Kidney epithelial cell (primary cell): ENCODE data around the gene MRPS27. TPM values are rescaled to one million over a fixed set of nuclear protein-coding genes. Genes with fewer than 3 reads are reported as not detected.
A peak's percentile ranks its signal among the peaks of the same experiment; 100 is the strongest.

Experiments used
- DNase-seq: peaks from one replicate; pipeline ENCODE4 v3.0.0-alpha.2; 2010; ENCODE audit warnings: low read depth
- H3K27me3 ChIP-seq: 2 replicates; pipeline ENCODE4 v1.6.0; 2011; ENCODE audit warnings: low read length; ENCODE audit not compliant: control insufficient read depth, insufficient read depth
- H3K36me3 ChIP-seq: 2 replicates; pipeline ENCODE4 v1.5.1; 2011; ENCODE audit warnings: low read length; ENCODE audit not compliant: control insufficient read depth, insufficient read depth
- H3K4me3 ChIP-seq: 2 replicates; pipeline ENCODE4 v1.5.1; 2011; ENCODE audit warnings: low read depth, mild to moderate bottlenecking, control low read depth, low read length
- CTCF ChIP-seq: IDR thresholded peaks from 2 replicates; pipeline ENCODE4 v1.5.1; 2011; ENCODE audit warnings: mild to moderate bottlenecking, moderate library complexity, low read length, control low read depth, inconsistent platforms; ENCODE audit not compliant: insufficient read depth, poor library complexity, severe bottlenecking
- total RNA-seq: library from RNA; depleted of rRNA; stranded (reverse); fragments of >200 nt; gene quantifications from 2 replicates; pipeline ENCODE4 v1.2.3, GENCODE V29; 2015

Gene MRPS27
- total RNA-seq, 1 donor from 2014 or later: 67.3 TPM

GRCh38 chr5:72355706-72356299 lies 35.8 kb upstream of the MRPS27 start:
- no peak overlapping the region for H3K4me3 ChIP-seq
- peak; percentile 55 for TF ChIP-seq CTCF
- H3K27me3 ChIP-seq: no peaks in the 10 kb centered on the region
- no peaks in the 10 kb centered on the region for H3K36me3 ChIP-seq
- no peak for DNase-seq

- TF ChIP-seq CTCF: no peak
- no peak for DNase-seq
- Histone ChIP-seq H3K27me3 (no peaks in the 10 kb centered on the region), H3K36me3 (no peaks in the 10 kb centered on the region), H3K4me3 (no peak overlapping the region)
Observed at GRCh38 chr5:72353046-72353445, 33.0 kb upstream of the MRPS27 start.

- Histone ChIP-seq H3K27me3 (no peaks in the 10 kb centered on the region), H3K4me3 (no peak overlapping the region), H3K36me3 (no peaks in the 10 kb centered on the region)
- TF ChIP-seq CTCF: no peak
- no peak for DNase-seq
Observed at GRCh38 chr5:72352616-72353015, 32.6 kb upstream of the MRPS27 start.

DNA sequence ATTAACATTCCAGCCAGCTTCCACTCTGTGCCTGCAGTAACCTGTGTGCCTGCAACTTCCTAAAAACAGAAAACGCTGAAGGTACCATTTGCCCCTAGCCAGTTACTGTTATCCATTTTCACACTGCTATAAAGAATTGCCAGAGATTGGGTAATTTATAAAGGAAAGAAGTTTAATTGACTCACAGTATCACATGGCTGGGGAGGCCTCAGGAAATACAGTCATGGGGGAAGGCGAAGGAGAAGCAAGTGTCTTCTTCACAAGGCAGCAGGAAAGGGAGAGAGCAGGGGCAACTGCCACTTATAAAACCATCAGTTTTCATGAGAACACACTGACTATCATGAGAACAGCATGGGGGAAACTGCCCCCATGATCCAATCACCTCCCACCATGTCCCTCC lies 31.3 kb upstream of the MRPS27 start:
- no peak for TF ChIP-seq CTCF
- H3K27me3 ChIP-seq: no peaks in the 10 kb centered on the region
- H3K4me3 ChIP-seq: no peak overlapping the region
- no peak for DNase-seq
- no peaks in the 10 kb centered on the region for H3K36me3 ChIP-seq

DNA sequence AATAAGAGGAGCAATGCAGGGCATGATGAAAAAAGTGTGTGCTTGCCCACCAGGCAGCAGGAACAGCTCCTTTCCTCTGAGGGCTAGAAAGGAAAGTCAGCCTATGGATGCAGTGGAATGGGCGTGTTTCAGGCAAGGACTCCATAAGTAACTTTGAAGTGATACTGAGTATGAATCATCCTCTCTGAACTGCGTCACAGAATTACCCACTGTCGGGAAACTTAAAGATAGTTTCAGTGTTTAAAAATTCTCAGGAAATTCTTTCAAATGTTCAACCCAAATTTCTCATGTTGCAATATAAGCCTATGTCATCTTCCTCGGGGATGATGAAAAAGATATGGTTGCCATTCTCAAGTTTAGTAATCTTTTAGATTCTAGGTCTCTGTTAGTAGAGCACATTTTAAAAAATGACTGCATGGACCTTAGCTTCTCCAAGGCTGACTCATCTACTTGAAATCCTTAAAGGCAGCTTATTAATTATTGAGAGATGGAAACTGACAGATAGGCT lies 27.8 kb upstream of the MRPS27 start:
- no peak overlapping the region for H3K4me3 ChIP-seq
- no peaks in the 10 kb centered on the region for H3K36me3 ChIP-seq
- TF ChIP-seq CTCF: no peak
- DNase-seq: no peak
- H3K27me3 ChIP-seq: no peaks in the 10 kb centered on the region

DNA sequence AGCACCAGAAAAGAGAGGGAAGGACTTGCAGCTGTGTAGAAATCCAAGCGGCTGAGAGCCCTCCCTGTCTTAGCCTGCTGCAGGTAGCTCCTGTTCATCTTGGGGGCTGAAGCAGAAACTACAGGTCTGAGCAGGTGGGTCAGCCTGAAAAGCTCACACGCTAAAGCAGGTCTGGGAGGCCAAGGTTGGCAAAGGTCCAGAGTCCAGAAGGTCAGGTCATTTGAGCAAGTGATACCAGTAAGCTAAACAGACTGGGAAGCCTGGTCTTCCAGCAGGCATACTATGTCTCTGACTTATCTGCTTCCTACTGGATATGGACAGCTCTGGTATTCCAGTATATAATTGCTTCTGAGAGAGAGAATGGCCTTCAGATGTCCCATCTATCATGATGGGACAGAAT lies 26.4 kb upstream of the MRPS27 start:
- no peak for TF ChIP-seq CTCF
- H3K36me3 ChIP-seq: no peaks in the 10 kb centered on the region
- H3K4me3 ChIP-seq: no peak overlapping the region
- H3K27me3 ChIP-seq: no peaks in the 10 kb centered on the region
- DNase-seq: no peak
